Colonic mucosa (tissue), 4 donors: Measurements from ENCODE around the gene LPXN. TPM values are rescaled to one million over a fixed set of nuclear protein-coding genes. Genes with fewer than 3 reads are reported as not detected.

Source experiments
- DNase-seq: peaks from one replicate; pipeline ENCODE4 v3.0.0-alpha.2; 2020
- H3K27ac ChIP-seq: fragments of 200-600 bp; one replicate; pipeline ENCODE4 v1.8.0; 2021
- H3K27me3 ChIP-seq: fragments of 200-600 bp; one replicate; pipeline ENCODE4 v1.8.0; 2021
- H3K36me3 ChIP-seq: fragments of 200-600 bp; one replicate; pipeline ENCODE4 v1.8.0; 2021
- H3K4me1 ChIP-seq: fragments of 200-600 bp; one replicate; pipeline ENCODE4 v1.8.0; 2021; ENCODE audit warnings: mild to moderate bottlenecking
- H3K4me3 ChIP-seq: fragments of 200-600 bp; one replicate; pipeline ENCODE4 v1.8.0; 2021
- H3K9ac ChIP-seq, 2 donors: one replicate each; pipeline ENCODE4 v1.7.0; 2013; ENCODE audit warnings: control low read depth in 2 of 2, low read depth in 2 of 2, low read length in 2 of 2
- H3K9me3 ChIP-seq: fragments of 200-600 bp; one replicate; pipeline ENCODE4 v1.8.0; 2021
- intact Hi-C: fragments of 100-400 bp; cut with DNase I; formaldehyde crosslinking; loops from one replicate; pipeline ENCODE4 v1.14.1; 2022
- total RNA-seq, 2 donors: library from RNA; stranded (reverse); fragmentation: NEBNext Ultra II Directional in 1 of 2; extraction: Animal tissue kit (Norgen Biotek cat#: 25700) in 1 of 2; gene quantifications; one replicate each; pipeline ENCODE4 v1.2.1, GENCODE V29; 2021
- TF ChIP-seq, protein P1 (sequence below): fragments of 200-600 bp; IDR thresholded peaks from one replicate; pipeline ENCODE4 v1.8.0; 2022; ENCODE audit warnings: antibody characterized with exemption, mild to moderate bottlenecking
- donor health status: healthy.
- donor health status: DM: no; HTN: no; CAD: no.
- donor health status: DM: no; HTN: no; CAD: no.

Gene LPXN
- 1 to 10 TPM; 7.8 to 10.0 TPM for total RNA-seq

DNA sequence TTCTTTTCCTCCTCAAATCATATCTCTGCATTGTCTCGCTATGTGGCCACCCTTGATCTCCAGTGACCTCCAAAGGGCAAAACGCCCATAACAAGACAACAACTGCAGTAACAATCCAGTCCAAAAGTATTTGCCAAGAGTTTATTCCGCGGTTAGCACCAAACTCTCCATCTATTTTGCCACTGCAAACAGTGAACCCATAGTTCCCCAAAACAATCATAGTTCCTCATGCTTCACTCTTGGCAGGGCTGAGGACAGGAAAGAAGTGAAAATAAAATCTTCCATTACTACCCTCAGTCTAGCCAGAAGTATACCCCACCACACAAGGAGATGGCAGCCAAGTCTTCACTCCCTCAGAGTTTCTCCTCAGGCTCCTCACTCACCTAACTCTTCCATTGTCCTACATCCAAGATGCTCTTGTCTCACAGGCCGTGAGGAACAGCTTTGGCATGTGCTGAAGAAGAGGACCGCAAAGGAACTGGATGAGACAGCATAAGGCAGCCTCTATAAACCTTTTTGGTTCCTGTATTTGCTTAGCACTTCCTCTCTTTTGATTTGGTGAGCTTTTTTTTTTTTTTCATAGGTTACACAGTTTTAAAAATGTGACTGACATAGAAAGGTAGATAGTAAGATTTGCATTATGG, at the start of gene LPXN:
Gene LPXN, minus strand, starts transcription at position 480 of the 644 bp plus-strand sequence. Its CDS starts 84 bp downstream, at position 396.
- Histone ChIP-seq H3K4me1 (peaks cover 6% of the 10 kb centered on the region), H3K27me3 (no peaks in the 10 kb centered on the region), H3K9me3 (no peaks in the 10 kb centered on the region), H3K27ac (peak within 1 kb of the TSS; percentile 100), H3K9ac (peak within 1 kb of the TSS in 1 of 2 donors; percentile 99), H3K4me3 (peak within 1 kb of the TSS; percentile 89), H3K36me3 (no peaks in the 10 kb centered on the region)
- TF ChIP-seq, protein P1, sequence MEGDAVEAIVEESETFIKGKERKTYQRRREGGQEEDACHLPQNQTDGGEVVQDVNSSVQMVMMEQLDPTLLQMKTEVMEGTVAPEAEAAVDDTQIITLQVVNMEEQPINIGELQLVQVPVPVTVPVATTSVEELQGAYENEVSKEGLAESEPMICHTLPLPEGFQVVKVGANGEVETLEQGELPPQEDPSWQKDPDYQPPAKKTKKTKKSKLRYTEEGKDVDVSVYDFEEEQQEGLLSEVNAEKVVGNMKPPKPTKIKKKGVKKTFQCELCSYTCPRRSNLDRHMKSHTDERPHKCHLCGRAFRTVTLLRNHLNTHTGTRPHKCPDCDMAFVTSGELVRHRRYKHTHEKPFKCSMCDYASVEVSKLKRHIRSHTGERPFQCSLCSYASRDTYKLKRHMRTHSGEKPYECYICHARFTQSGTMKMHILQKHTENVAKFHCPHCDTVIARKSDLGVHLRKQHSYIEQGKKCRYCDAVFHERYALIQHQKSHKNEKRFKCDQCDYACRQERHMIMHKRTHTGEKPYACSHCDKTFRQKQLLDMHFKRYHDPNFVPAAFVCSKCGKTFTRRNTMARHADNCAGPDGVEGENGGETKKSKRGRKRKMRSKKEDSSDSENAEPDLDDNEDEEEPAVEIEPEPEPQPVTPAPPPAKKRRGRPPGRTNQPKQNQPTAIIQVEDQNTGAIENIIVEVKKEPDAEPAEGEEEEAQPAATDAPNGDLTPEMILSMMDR: no peak
- no peak for DNase-seq
- intact Hi-C loops: loop anchor here (10.0 kb wide), 2 partner anchors 49 to 99 kb away; partner anchors contain the start of gene CNTF

DNA sequence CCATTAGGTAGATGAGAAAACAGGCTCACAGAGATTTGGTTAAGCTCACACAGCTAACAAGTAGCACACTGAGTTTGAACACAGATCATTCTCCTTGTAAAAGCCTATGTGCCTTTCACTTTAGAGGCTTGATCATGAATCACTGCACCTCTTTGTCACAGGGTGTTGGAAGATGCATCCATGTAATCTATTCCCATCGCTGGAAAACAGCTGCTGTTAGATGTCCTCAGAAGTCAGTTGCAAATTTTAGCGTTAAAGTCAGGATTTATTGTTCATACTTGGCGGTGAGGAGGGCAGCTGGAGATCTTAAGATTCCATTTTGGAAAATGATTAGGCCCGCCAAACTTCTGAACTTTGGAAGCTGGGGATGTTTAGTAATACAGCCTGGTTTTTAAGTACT, 49.4 kb upstream of the LPXN start:
- Histone ChIP-seq H3K27ac (no peak overlapping the region), H3K36me3 (no peaks in the 10 kb centered on the region), H3K4me3 (no peak overlapping the region), H3K27me3 (no peaks in the 10 kb centered on the region), H3K9me3 (no peaks in the 10 kb centered on the region), H3K9ac (no peak overlapping the region), H3K4me1 (no peaks in the 10 kb centered on the region)
- intact Hi-C loops: loop anchor here (10.0 kb wide), 1 partner anchor 50 kb away; the partner anchor contains the start of genes LPXN and ZFP91
- TF ChIP-seq, protein P1: no peak
- no peak for DNase-seq

DNA sequence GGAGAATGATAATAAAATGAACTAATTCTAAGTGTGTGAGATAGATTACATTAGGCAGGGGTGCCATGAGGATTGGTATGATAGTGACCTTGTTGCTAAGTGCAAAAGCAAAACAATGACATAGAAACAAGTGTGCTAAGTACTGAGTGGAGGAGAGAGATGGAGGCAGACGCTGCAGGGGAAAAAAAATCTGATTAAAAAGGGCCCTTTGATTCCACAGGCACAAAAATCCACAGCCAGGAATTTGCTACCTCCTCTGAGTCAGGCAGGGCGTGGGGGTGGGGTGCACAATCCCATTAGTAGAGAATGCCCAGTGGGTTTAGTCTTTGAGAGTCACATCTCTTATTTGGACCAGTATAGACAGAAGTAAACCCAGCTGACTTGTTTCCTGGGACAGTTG, 46.7 kb upstream of the LPXN start, which contains the start of gene CNTF:
Gene CNTF, plus strand, starts transcription at position 322 of the 400 bp plus-strand sequence. CDS start 88 bp downstream, outside the sequence.
- peaks cover 13% of the 10 kb centered on the region for H3K36me3 ChIP-seq
- no peaks in the 10 kb centered on the region for H3K27me3 ChIP-seq
- H3K9me3 ChIP-seq: no peaks in the 10 kb centered on the region
- no peak within 1 kb of the TSS for H3K27ac ChIP-seq
- TF ChIP-seq, protein P1: no peak
- H3K4me3 ChIP-seq: no peak within 1 kb of the TSS
- intact Hi-C loops: loop anchor here (10.0 kb wide), 1 partner anchor 48 kb away; the partner anchor contains the start of genes LPXN and ZFP91
- DNase-seq: no peak
- H3K9ac ChIP-seq: no peak within 1 kb of the TSS
- no peaks in the 10 kb centered on the region for H3K4me1 ChIP-seq

DNA sequence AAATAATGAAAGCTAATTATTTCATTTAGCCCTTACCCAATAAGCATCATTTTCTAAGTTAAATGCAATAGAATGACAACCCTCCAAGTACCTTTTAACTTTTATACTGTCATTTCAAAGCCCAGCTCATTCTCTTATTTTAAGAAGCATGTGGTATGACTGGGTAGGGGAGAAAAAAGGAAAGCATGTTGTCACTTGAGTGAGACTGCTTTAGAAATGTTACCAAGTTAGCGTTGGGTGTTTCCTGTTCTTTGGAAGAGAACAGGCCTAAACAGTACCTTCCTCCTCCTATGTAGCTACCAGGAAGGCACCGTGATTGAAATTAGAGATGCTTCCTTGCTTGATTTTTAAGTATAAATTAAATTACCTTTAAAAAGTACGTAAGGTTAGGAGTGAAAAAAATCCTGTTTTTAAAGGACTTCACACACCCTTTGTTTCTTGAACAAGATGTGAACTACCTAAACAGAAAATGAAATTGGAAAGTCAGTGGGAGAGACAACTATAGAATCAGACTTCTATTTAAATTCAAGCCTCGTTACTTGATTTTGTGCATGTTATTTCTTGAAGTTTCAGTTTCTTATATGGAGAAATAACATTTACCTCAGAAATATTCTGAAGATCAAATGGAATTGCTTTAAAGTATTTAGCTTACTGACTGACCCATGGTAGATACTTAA, 46.1 kb upstream of the LPXN start:
- TF ChIP-seq, protein P1: no peak
- no peak for DNase-seq
- intact Hi-C loops: loop anchor here (10.0 kb wide), 1 partner anchor 47 kb away; the partner anchor contains the start of genes LPXN and ZFP91
- no peak overlapping the region for H3K27ac ChIP-seq
- H3K36me3 ChIP-seq: peaks cover 15% of the 10 kb centered on the region
- no peak overlapping the region for H3K4me3 ChIP-seq
- no peaks in the 10 kb centered on the region for H3K9me3 ChIP-seq
- no peak overlapping the region for H3K9ac ChIP-seq
- H3K27me3 ChIP-seq: no peaks in the 10 kb centered on the region
- H3K4me1 ChIP-seq: no peaks in the 10 kb centered on the region

DNA sequence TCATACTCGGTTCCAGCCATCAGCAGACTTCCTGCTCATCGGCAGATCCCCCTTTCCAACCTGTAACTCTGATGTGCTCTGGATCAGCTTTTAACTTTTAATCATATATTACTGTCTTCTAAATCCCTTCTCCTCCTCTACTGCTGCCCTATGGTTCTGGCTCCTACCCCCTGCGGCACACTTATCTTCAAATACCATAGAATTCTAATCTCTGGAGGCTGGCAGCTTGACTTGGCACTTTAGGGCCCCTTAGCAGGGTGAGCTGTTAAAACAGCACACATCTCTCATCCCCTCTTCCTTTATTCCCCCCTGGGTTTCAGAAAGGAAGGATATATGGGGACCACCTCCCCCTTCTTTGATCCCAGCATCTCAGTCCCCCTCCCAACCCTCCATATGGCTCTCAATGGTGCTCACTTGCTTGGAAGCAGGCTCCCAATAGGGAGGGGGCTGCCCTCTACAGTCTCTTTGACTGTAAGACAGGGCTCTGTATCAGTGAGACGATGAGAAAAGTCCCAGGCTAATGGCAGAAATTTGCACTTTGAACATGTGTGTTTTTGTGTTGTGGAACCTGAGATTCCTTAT, 42.4 kb upstream of the LPXN start:
- peaks cover 26% of the 10 kb centered on the region for H3K36me3 ChIP-seq

More for the DNA sequence above, 42.4 kb upstream of the LPXN start:
- Histone ChIP-seq H3K9ac (no peak overlapping the region), H3K4me1 (no peaks in the 10 kb centered on the region), H3K27ac (no peak overlapping the region), H3K27me3 (no peaks in the 10 kb centered on the region), H3K9me3 (no peaks in the 10 kb centered on the region), H3K4me3 (no peak overlapping the region)
- TF ChIP-seq, protein P1: no peak
- intact Hi-C loops: no loop called here
- DNase-seq: no peak
